ENCODE measurements around the gene SYNGR2.

Gene SYNGR2

GRCh38 chr17:78214706-78215061 is 46.3 kb downstream of the SYNGR2 start:
- in situ Hi-C loops (cut with MboI; ENCODE audit: low pct_unique_long_range_greater_than_20kb, low sequenced_read_pairs, unreplicated experiment), result no loop called here
- no peak for TF ChIP-seq CTCF (IDR thresholded peaks at IDR 0.05; ENCODE audit: extremely low read depth, insufficient read depth, missing control alignments)
- no peak for DNase-seq (ENCODE audit: low spot score)

GRCh38 chr17:78219396-78220150 is 51.2 kb downstream of the SYNGR2 start:
- DNase-seq (ENCODE audit: low spot score), result no peak
- no peak for TF ChIP-seq CTCF (IDR thresholded peaks at IDR 0.05; ENCODE audit: extremely low read depth, insufficient read depth, missing control alignments)
- in situ Hi-C loops (cut with MboI; ENCODE audit: low pct_unique_long_range_greater_than_20kb, low sequenced_read_pairs, unreplicated experiment), result no loop called here
